Liver (tissue), 9 donors: ENCODE data around the gene RBM33. TPM values are rescaled to one million over a fixed set of nuclear protein-coding genes. Genes with fewer than 3 reads are reported as not detected.

Experiments used
- DNase-seq: peaks from one replicate; pipeline ENCODE4 v3.0.0-alpha.2; 2017; ENCODE audit warnings: low spot score
- H3K27ac ChIP-seq, 2 donors: one replicate each; pipeline ENCODE4 v1.7.0; 2013; ENCODE audit warnings: inconsistent platforms in 2 of 2, low read length in 2 of 2, control low read depth in 1 of 2, low read depth in 1 of 2, mild to moderate bottlenecking in 1 of 2
- H3K27me3 ChIP-seq, 4 donors: one replicate each; pipeline versions ENCODE4 v1.6.1 to v1.7.0; 2013; ENCODE audit warnings: low read length in 3 of 4, inconsistent platforms in 1 of 4, mild to moderate bottlenecking in 1 of 4, moderate library complexity in 1 of 4; ENCODE audit not compliant: control insufficient read depth in 4 of 4, insufficient read depth in 4 of 4
- H3K36me3 ChIP-seq, 4 donors: one replicate each; pipeline versions ENCODE4 v1.6.1 to v1.7.0; 2013; ENCODE audit warnings: low read length in 3 of 4, mild to moderate bottlenecking in 3 of 4, low read depth in 1 of 4, moderate library complexity in 1 of 4; ENCODE audit not compliant: control insufficient read depth in 4 of 4, insufficient read depth in 3 of 4
- H3K4me1 ChIP-seq, 4 donors: one replicate each; pipeline versions ENCODE4 v1.6.1 to v1.7.0; 2013; ENCODE audit warnings: low read length in 3 of 4, mild to moderate bottlenecking in 3 of 4, moderate library complexity in 1 of 4; ENCODE audit not compliant: control insufficient read depth in 4 of 4, insufficient read depth in 4 of 4
- H3K4me3 ChIP-seq, 3 donors: one replicate each; pipeline versions ENCODE4 v1.6.1 to v1.7.0; 2013; ENCODE audit warnings: low read length in 3 of 3, control low read depth in 1 of 3, low read depth in 1 of 3, mild to moderate bottlenecking in 1 of 3
- H3K9ac ChIP-seq, 2 donors: one replicate each; pipeline ENCODE4 v1.7.0; 2013; ENCODE audit warnings: low read length in 2 of 2, mild to moderate bottlenecking in 2 of 2, moderate library complexity in 2 of 2, control low read depth in 1 of 2, low read depth in 1 of 2
- H3K9me3 ChIP-seq, 4 donors: one replicate each; pipeline versions ENCODE4 v1.6.1 to v1.7.0; 2013; ENCODE audit warnings: low read length in 3 of 4; ENCODE audit not compliant: control insufficient read depth in 4 of 4
- EGR1 ChIP-seq, 2 donors: IDR thresholded peaks; 2 replicates each; pipeline ENCODE4 v1.6.1; 2016 to 2018; ENCODE audit warnings: antibody characterized with exemption in 2 of 2, low read depth in 2 of 2
- FOXA1 ChIP-seq: IDR thresholded peaks from 2 replicates; pipeline ENCODE4 v1.6.1; 2016; ENCODE audit warnings: antibody characterized with exemption
- FOXA2 ChIP-seq: IDR thresholded peaks from 2 replicates; pipeline ENCODE4 v1.6.1; 2016; ENCODE audit warnings: antibody characterized with exemption
- HNF4A ChIP-seq, 2 donors: conservative IDR thresholded peaks; 2 replicates each; pipeline ENCODE4 v1.6.1; 2016; ENCODE audit warnings: antibody characterized with exemption in 2 of 2, mild to moderate bottlenecking in 2 of 2
- HNF4G ChIP-seq: IDR thresholded peaks from 2 replicates; pipeline ENCODE4 v1.6.1; 2016; ENCODE audit warnings: antibody characterized with exemption
- JUND ChIP-seq, 2 donors: IDR thresholded peaks; 2 replicates each; pipeline ENCODE4 v1.6.1; 2016; ENCODE audit warnings: antibody characterized with exemption in 2 of 2
- MAX ChIP-seq: IDR thresholded peaks from 2 replicates; pipeline ENCODE4 v1.6.1; 2016; ENCODE audit warnings: antibody characterized with exemption
- NR2F2 ChIP-seq: IDR thresholded peaks from 2 replicates; pipeline ENCODE4 v1.6.1; 2016; ENCODE audit warnings: antibody characterized with exemption
- RAD21 ChIP-seq, 2 donors: IDR thresholded peaks; 2 replicates each; pipeline ENCODE4 v1.6.1; 2016; ENCODE audit warnings: antibody characterized with exemption in 2 of 2, mild to moderate bottlenecking in 2 of 2
- REST ChIP-seq: IDR thresholded peaks from 2 replicates; pipeline ENCODE4 v1.6.1; 2016; ENCODE audit warnings: antibody characterized with exemption, mild to moderate bottlenecking
- RXRA ChIP-seq, 2 donors: IDR thresholded peaks; 2 replicates each; pipeline ENCODE4 v1.6.1; 2017 to 2018; ENCODE audit warnings: antibody characterized with exemption in 2 of 2, mild to moderate bottlenecking in 1 of 2
- SP1 ChIP-seq: IDR thresholded peaks from 2 replicates; pipeline ENCODE4 v1.6.1; 2018; ENCODE audit warnings: antibody characterized with exemption, mild to moderate bottlenecking
- TAF1 ChIP-seq: conservative IDR thresholded peaks from 2 replicates; pipeline ENCODE4 v1.6.1; 2016; ENCODE audit warnings: antibody characterized with exemption, mild to moderate bottlenecking
- YY1 ChIP-seq: IDR thresholded peaks from 2 replicates; pipeline ENCODE4 v1.6.1; 2016; ENCODE audit warnings: antibody characterized with exemption, mild to moderate bottlenecking
- ZBTB33 ChIP-seq: IDR thresholded peaks from 2 replicates; pipeline ENCODE4 v1.6.1; 2016; ENCODE audit warnings: antibody characterized with exemption
- WGBS: extraction: QIAGEN DNeasy Blood & Tissue Kit; methylation state at CpG from one replicate; pipeline ENCODE4 v1.1.7; 2013; 5-methylcytosine and 5-hydroxymethylcytosine counted together
- polyA plus RNA-seq, 2 donors: library from polyadenylated mRNA; stranded (reverse) in 1 of 2; unstranded in 1 of 2; fragments of 200-250 nt in 1 of 2; fragments of >200 nt in 1 of 2; fragmentation: Nextera tagmentation in 1 of 2; extraction: Ambion mirVana in 1 of 2; gene quantifications; one replicate each; pipeline versions ENCODE4 v1.2.1 to v1.2.3, GENCODE V29; 2013 to 2015
- total RNA-seq, 2 donors: library from RNA; depleted of rRNA; stranded (reverse); fragments of >200 nt; gene quantifications; one replicate each; pipeline ENCODE4 v1.2.3, GENCODE V29; 2014
- TF ChIP-seq, protein P1 (sequence below): IDR thresholded peaks from 2 replicates; pipeline ENCODE4 v1.6.1; 2016; ENCODE audit warnings: antibody characterized with exemption
- TF ChIP-seq, protein P2 (sequence below): fragments of 150-350 bp; IDR thresholded peaks from 2 replicates; pipeline ENCODE4 v1.5.1; 2017; ENCODE audit warnings: improper control_type of control experiment, low read depth, low read length; ENCODE audit not compliant: missing input control
- donor health status: healthy.
- donor health status: healthy.
- donor health status: healthy.
- donor health status: healthy.
- donor health status: healthy.

Gene RBM33
- total and polyA plus RNA-seq, 4 donors: 7.8 to 48.9 (median 28.2) TPM

DNA sequence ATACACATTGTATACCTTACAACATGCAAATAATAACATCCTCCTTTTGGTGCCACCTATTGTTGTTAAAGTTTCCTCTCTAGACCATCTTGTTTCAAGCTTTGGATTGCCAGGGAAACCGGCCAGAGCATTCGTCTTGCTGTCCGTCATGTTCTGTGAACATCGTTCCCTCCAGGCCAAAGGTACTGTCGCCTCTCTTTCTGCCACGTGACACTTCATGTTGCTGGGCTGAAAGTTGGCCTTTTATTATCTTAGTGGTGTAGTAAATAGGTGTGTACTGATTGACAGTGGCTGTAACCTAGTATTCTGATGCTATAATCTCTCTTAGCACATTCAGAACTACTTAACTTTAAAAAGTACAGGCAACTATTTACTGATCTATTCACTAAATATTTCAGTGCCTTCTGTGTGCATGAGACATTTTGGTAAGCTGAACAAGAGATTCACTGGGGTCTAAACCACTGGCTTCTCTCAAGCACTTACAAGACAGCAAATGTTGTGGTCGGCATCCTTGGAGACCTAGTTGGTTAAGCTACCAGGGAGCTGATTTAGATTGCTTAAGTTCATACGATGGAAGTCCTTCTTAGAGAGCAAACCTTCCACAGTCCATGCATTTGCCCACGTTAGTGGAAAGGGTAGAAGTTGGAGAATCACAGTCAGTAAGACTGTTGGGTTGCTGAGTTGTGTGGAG is 115.4 kb downstream of the RBM33 start:
- Histone ChIP-seq H3K9ac (no peak overlapping the region), H3K9me3 (no peaks in the 10 kb centered on the region), H3K27me3 (no peaks in the 10 kb centered on the region), H3K36me3 (peaks cover 5 to 19% (median 14%) of the 10 kb centered on the region in 4 donors), H3K4me3 (no peak overlapping the region), H3K27ac (no peak overlapping the region), H3K4me1 (peaks cover 0 to 4% (median 2%) of the 10 kb centered on the region in 4 donors)
- TF ChIP-seq, protein P1, sequence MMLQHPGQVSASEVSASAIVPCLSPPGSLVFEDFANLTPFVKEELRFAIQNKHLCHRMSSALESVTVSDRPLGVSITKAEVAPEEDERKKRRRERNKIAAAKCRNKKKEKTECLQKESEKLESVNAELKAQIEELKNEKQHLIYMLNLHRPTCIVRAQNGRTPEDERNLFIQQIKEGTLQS: no peak
- peak in 1 of 2 donors; percentile 37 for TF ChIP-seq HNF4A (conservative IDR thresholded peaks at IDR 0.05)
- 61% methylated on average over 9 of the region's 9 CpGs for WGBS
- no peak for DNase-seq

DNA sequence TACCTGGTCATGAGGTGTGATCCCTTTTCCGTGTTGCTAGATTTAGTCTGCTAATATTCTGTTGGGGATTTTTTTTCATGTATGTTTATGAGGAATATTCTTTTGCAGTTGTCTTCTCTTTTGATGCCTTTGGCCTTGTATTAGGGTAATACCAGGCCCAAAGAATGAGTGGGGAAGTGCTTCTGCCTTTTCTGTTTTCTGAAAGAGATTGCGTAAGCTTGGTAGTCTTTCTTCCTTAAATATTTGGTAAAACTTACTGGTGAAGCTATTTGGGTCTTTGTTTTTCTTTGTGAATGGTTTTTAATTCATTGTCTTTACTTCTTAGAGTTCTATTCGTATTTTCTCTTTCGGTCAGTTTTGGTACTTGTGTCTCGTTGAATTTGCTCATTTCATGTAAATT is 116.7 kb downstream of the RBM33 start:
- Histone ChIP-seq H3K36me3 (peaks cover 5 to 28% (median 26%) of the 10 kb centered on the region in 4 donors), H3K27ac (no peak overlapping the region), H3K4me1 (peaks cover 0 to 4% (median 2%) of the 10 kb centered on the region in 4 donors), H3K9me3 (no peaks in the 10 kb centered on the region), H3K4me3 (no peak overlapping the region), H3K27me3 (no peaks in the 10 kb centered on the region), H3K9ac (no peak overlapping the region)
- DNase-seq: no peak
- TF ChIP-seq HNF4A (conservative IDR thresholded peaks at IDR 0.05) (no peak), RAD21 (IDR thresholded peaks at IDR 0.05) (no peak), NR2F2 (no peak), FOXA2 (no peak), ZBTB33 (no peak), TAF1 (no peak), YY1 (no peak), RXRA (IDR thresholded peaks at IDR 0.05) (no peak), FOXA1 (no peak)
- TF ChIP-seq, protein P2, sequence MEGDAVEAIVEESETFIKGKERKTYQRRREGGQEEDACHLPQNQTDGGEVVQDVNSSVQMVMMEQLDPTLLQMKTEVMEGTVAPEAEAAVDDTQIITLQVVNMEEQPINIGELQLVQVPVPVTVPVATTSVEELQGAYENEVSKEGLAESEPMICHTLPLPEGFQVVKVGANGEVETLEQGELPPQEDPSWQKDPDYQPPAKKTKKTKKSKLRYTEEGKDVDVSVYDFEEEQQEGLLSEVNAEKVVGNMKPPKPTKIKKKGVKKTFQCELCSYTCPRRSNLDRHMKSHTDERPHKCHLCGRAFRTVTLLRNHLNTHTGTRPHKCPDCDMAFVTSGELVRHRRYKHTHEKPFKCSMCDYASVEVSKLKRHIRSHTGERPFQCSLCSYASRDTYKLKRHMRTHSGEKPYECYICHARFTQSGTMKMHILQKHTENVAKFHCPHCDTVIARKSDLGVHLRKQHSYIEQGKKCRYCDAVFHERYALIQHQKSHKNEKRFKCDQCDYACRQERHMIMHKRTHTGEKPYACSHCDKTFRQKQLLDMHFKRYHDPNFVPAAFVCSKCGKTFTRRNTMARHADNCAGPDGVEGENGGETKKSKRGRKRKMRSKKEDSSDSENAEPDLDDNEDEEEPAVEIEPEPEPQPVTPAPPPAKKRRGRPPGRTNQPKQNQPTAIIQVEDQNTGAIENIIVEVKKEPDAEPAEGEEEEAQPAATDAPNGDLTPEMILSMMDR: no peak
- WGBS: 90% methylated on average over 5 of the region's 5 CpGs

GRCh38 chr7:155762036-155762435 is 117.6 kb downstream of the RBM33 start:
- no peak for DNase-seq
- Histone ChIP-seq H3K9me3 (no peaks in the 10 kb centered on the region), H3K36me3 (peaks cover 9 to 35% (median 26%) of the 10 kb centered on the region in 4 donors), H3K9ac (no peak overlapping the region), H3K27me3 (no peaks in the 10 kb centered on the region), H3K27ac (no peak overlapping the region), H3K4me1 (peaks cover 0 to 4% (median 2%) of the 10 kb centered on the region in 4 donors), H3K4me3 (no peak overlapping the region)
- WGBS: 96% methylated on average over 4 of the region's 4 CpGs
- TF ChIP-seq RXRA (IDR thresholded peaks at IDR 0.05) (no peak), ZBTB33 (no peak), TAF1 (no peak), NR2F2 (no peak), FOXA2 (no peak), EGR1 (IDR thresholded peaks at IDR 0.05; ENCODE audit: low read depth in 2 of 2) (no peak), FOXA1 (no peak), HNF4A (conservative IDR thresholded peaks at IDR 0.05) (no peak), REST (no peak), HNF4G (no peak), MAX (no peak), JUND (IDR thresholded peaks at IDR 0.05) (no peak), SP1 (no peak), YY1 (no peak), RAD21 (IDR thresholded peaks at IDR 0.05) (no peak)
- TF ChIP-seq, protein P1: no peak
